Hepatocyte (in vitro differentiated cells): ENCODE measurements around the gene RAB3GAP1.

Experiments used
- CTCF ChIP-seq: fragments of 200-600 bp; sonication (generic); IDR thresholded peaks from 2 replicates; pipeline ENCODE4 v1.5.1; 2016; ENCODE audit warnings: antibody characterized with exemption, mild to moderate bottlenecking; ENCODE audit not compliant: poor library complexity
- EZH2 ChIP-seq: fragments of 200-600 bp; sonication (generic); IDR thresholded peaks from 2 replicates; pipeline ENCODE4 v1.6.1; 2016; ENCODE audit warnings: antibody characterized with exemption, mild to moderate bottlenecking, borderline replicate concordance

- no peak for TF ChIP-seq CTCF
- TF ChIP-seq EZH2: no peak
These were observed 127.6 kb downstream of the RAB3GAP1 start for GRCh38 chr2:135179689-135180088.
